PC-3 (cell line): ENCODE measurements around the gene MXD3. TPM values are rescaled to one million over a fixed set of nuclear protein-coding genes. Genes with fewer than 3 reads are reported as not detected.

Source experiments
- ATAC-seq: fragments of 200-7000 bp; cut with Tn5 transposase; 2 replicates; pipeline ENCODE4 v1.9.1; 2020; ENCODE audit warnings: mild to moderate bottlenecking, moderate library complexity
- BruUV-seq: library from RNA; stranded (reverse); fragments of 400-500 nt; replicated peaks from 2 replicates; lab custom pipeline; 2021; lab: Mats Ljungman, UMichigan
- CTCF ChIA-PET: fragments of 300-600 bp; sonication (Branson Sonifier 250); formaldehyde crosslinking; loops from one replicate; lab custom pipeline; 2022; ENCODE audit warnings: antibody characterized with exemption; lab: Charles Lee
- POLR2A ChIA-PET: fragments of 300-600 bp; sonication (Branson Sonifier 250); formaldehyde crosslinking; loops from one replicate; lab custom pipeline; 2022; ENCODE audit warnings: antibody characterized with exemption; ENCODE audit not compliant: unreplicated experiment; lab: Charles Lee
- DNase-seq: peaks from one replicate; pipeline ENCODE4 v3.0.0-alpha.2; 2015
- H2AFZ ChIP-seq: fragments of 300-600 bp; sonication (generic); 2 replicates; pipeline ENCODE4 v1.6.0; 2016; ENCODE audit warnings: antibody characterized with exemption, low read length
- H3F3A ChIP-seq: fragments of 300-600 bp; sonication (generic); one replicate; pipeline ENCODE4 v1.6.0; 2017; ENCODE audit warnings: antibody characterized with exemption, low read length, control low read depth, mild to moderate bottlenecking; ENCODE audit not compliant: unreplicated experiment
- H3K27ac ChIP-seq: fragments of 300-600 bp; sonication (generic); 2 replicates; pipeline ENCODE4 v1.5.1; 2016; ENCODE audit warnings: mild to moderate bottlenecking, low read length
- H3K27me3 ChIP-seq: fragments of 300-600 bp; sonication (generic); 2 replicates; pipeline ENCODE4 v1.6.1; 2016; ENCODE audit warnings: low read length, mixed read lengths
- H3K36me3 ChIP-seq: fragments of 300-600 bp; sonication (generic); 2 replicates; pipeline ENCODE4 v1.6.1; 2016; ENCODE audit warnings: low read depth, mixed run types, low read length, mixed read lengths
- H3K4me1 ChIP-seq: fragments of 300-600 bp; sonication (generic); 2 replicates; pipeline ENCODE4 v1.5.1; 2016; ENCODE audit warnings: low read length; ENCODE audit not compliant: insufficient read depth
- H3K4me2 ChIP-seq: fragments of 300-600 bp; sonication (generic); 2 replicates; pipeline ENCODE4 v1.6.0; 2016; ENCODE audit warnings: low read length
- H3K4me3 ChIP-seq: fragments of 300-600 bp; sonication (generic); 2 replicates; pipeline ENCODE4 v1.5.1; 2016; ENCODE audit warnings: mild to moderate bottlenecking, low read length, mixed read lengths
- H3K79me2 ChIP-seq: fragments of 300-600 bp; sonication (generic); 2 replicates; pipeline ENCODE4 v1.6.1; 2017; ENCODE audit warnings: low read length, mixed read lengths
- H3K9ac ChIP-seq: fragments of 300-600 bp; sonication (generic); 2 replicates; pipeline ENCODE4 v1.6.0; 2016; ENCODE audit warnings: mild to moderate bottlenecking, low read length
- H3K9me2 ChIP-seq: fragments of 300-600 bp; sonication (generic); replicated peaks from 2 replicates; pipeline ENCODE4 v1.6.1; 2016; ENCODE audit warnings: mixed run types, low read length, mixed read lengths
- H3K9me3 ChIP-seq: fragments of 300-600 bp; sonication (generic); 2 replicates; pipeline ENCODE4 v1.6.1; 2016; ENCODE audit warnings: low read length, mixed read lengths
- H4K20me1 ChIP-seq: fragments of 300-600 bp; sonication (generic); 2 replicates; pipeline ENCODE4 v1.6.1; 2016; ENCODE audit warnings: low read length, mixed read lengths
- CTCF ChIP-seq: fragments of 300-600 bp; sonication (generic); conservative IDR thresholded peaks from 2 replicates; pipeline ENCODE4 v1.5.1; 2017; ENCODE audit warnings: antibody characterized with exemption, low read depth, mild to moderate bottlenecking, low read length
- EZH2 ChIP-seq: fragments of 300-600 bp; sonication (generic); IDR thresholded peaks from one replicate; pipeline ENCODE4 v1.6.1; 2017; ENCODE audit warnings: antibody characterized with exemption, mild to moderate bottlenecking, low read length; ENCODE audit not compliant: unreplicated experiment
- EZH2phosphoT487 ChIP-seq: fragments of 300-600 bp; sonication (generic); IDR thresholded peaks from 2 replicates; pipeline ENCODE4 v1.6.1; 2018; ENCODE audit warnings: mild to moderate bottlenecking, antibody characterized with exemption, low read length, borderline replicate concordance
- intact Hi-C: fragments of 100-400 bp; cut with micrococcal nuclease; formaldehyde crosslinking; loops from 2 replicates; pipeline ENCODE4 v1.9.0; 2023
- total RNA-seq: library from RNA; depleted of rRNA; stranded (reverse); fragments of >200 nt; gene quantifications from 2 replicates; pipeline ENCODE4 v1.2.3, GENCODE V29; 2014

Gene MXD3
- total RNA-seq, 1 experiment from 2014 or later = 45.7 TPM

GRCh38 chr5:177311392-177311722 lies 341 bp downstream of the MXD3 start:
- no peaks in the 10 kb centered on the region for H3K27me3 ChIP-seq
- intact Hi-C loops = no loop called here
- H3K9me3 ChIP-seq = no peaks in the 10 kb centered on the region
- peaks cover 10% of the 10 kb centered on the region; the same call in 1 of the 2 replicates for H3K36me3 ChIP-seq
- H3F3A ChIP-seq = no peaks in the 10 kb centered on the region
- peaks cover 22% of the 10 kb centered on the region for H3K4me1 ChIP-seq
- CTCF ChIA-PET = interaction anchor here (1.9 kb wide), 1 partner anchor 10 kb away, joined by 8 read pairs; no protein-coding TSS in a partner anchor
- H2AFZ ChIP-seq = peak overlapping the region; percentile 96
- no peaks in the 10 kb centered on the region; the same call in 1 of the 2 replicates for H4K20me1 ChIP-seq
- peak overlapping the region; percentile 78 for H3K4me2 ChIP-seq
- POLR2A ChIA-PET = no interaction called here
- peak overlapping the region; percentile 76 for H3K4me3 ChIP-seq
- H3K9ac ChIP-seq = peak overlapping the region; percentile 97
- DNase-seq (peak; percentile 34), ATAC-seq (peak; percentile 11)
- peaks cover 34% of the 10 kb centered on the region for H3K79me2 ChIP-seq
- H3K27ac ChIP-seq = peak overlapping the region; percentile 95; the same call in 1 of the 2 replicates
- no peak for TF ChIP-seq EZH2
- no TSS peak for BruUV-seq
- H3K9me2 ChIP-seq = no peaks in the 10 kb centered on the region

- H3K9me3 ChIP-seq = no peaks in the 10 kb centered on the region
- POLR2A ChIA-PET = no interaction called here
- no peak for ATAC-seq
- H4K20me1 ChIP-seq = peaks cover 3% of the 10 kb centered on the region
- H3K9ac ChIP-seq = peak overlapping the region; percentile 97
- H3K36me3 ChIP-seq = peaks cover 13% of the 10 kb centered on the region; the same call in 1 of the 2 replicates
- H3K79me2 ChIP-seq = peaks cover 38% of the 10 kb centered on the region
- CTCF ChIA-PET = interaction anchor here (1.2 to 1.9 kb wide), 2 partner anchors 9 to 38 kb away, joined by 4 to 8 read pairs; no protein-coding TSS in a partner anchor
- H3K4me2 ChIP-seq = peak overlapping the region; percentile 78
- H3K9me2 ChIP-seq = no peaks in the 10 kb centered on the region
- no peak for TF ChIP-seq EZH2phosphoT487
- TF ChIP-seq CTCF = no peak
- TF ChIP-seq EZH2 = no peak
- H3K4me1 ChIP-seq = peaks cover 26% of the 10 kb centered on the region
- BruUV-seq = no TSS peak
- H3F3A ChIP-seq = no peaks in the 10 kb centered on the region
- H2AFZ ChIP-seq = no peak overlapping the region
- intact Hi-C loops = no loop called here
- peak overlapping the region; percentile 76 for H3K4me3 ChIP-seq
- no peaks in the 10 kb centered on the region for H3K27me3 ChIP-seq
- no peak overlapping the region for H3K27ac ChIP-seq
- DNase-seq = peak; percentile 37
Measured at GRCh38 chr5:177310757-177311391, 824 bp downstream of the MXD3 start.

- H3K79me2 ChIP-seq = peaks cover 44% of the 10 kb centered on the region
- H3K9me2 ChIP-seq = no peaks in the 10 kb centered on the region
- BruUV-seq = no TSS peak
- TF ChIP-seq CTCF = no peak
- TF ChIP-seq EZH2phosphoT487 = no peak
- TF ChIP-seq EZH2 = no peak
- ChIA-PET CTCF (interaction anchor here (0.6 to 1.9 kb wide), 7 partner anchors 9 to 159 kb away, joined by 3 to 9 read pairs (median 5); no protein-coding TSS in a partner anchor), POLR2A (no interaction called here)
- H4K20me1 ChIP-seq = peaks cover 9% of the 10 kb centered on the region
- H3K4me2 ChIP-seq = peak overlapping the region; percentile 78
- H3K9me3 ChIP-seq = no peaks in the 10 kb centered on the region
- H2AFZ ChIP-seq = no peak overlapping the region
- H3F3A ChIP-seq = no peaks in the 10 kb centered on the region
- intact Hi-C loops = no loop called here
- no peak overlapping the region for H3K27ac ChIP-seq
- H3K4me3 ChIP-seq = peak overlapping the region; percentile 76
- H3K4me1 ChIP-seq = peaks cover 31% of the 10 kb centered on the region
- no peaks in the 10 kb centered on the region for H3K27me3 ChIP-seq
- ATAC-seq (no peak), DNase-seq (no peak)
- peaks cover 17% of the 10 kb centered on the region; the same call in 1 of the 2 replicates for H3K36me3 ChIP-seq
- no peak overlapping the region for H3K9ac ChIP-seq
Measured at GRCh38 chr5:177310332-177310731, 1.4 kb downstream of the MXD3 start.
